Mesothelial cell of epicardium (in vitro differentiated cells): ENCODE data around the gene SUMO1. TPM values are rescaled to one million over a fixed set of nuclear protein-coding genes. Genes with fewer than 3 reads are reported as not detected.

Experiments
- DNase-seq, 2 experiments: peaks; one replicate each; pipeline ENCODE4 v3.0.0; 2021; ENCODE audit warnings: low spot score in 2 of 2; ENCODE audit not compliant: unreplicated experiment in 2 of 2
- H3K27ac Mint-ChIP-seq: 2 replicates; pipeline ENCODE4 v1.8.0; 2021; ENCODE audit warnings: mixed read lengths
- H3K27me3 Mint-ChIP-seq: 2 replicates; pipeline ENCODE4 v1.8.0; 2021; ENCODE audit warnings: low read depth, mixed read lengths
- H3K36me3 Mint-ChIP-seq: 2 replicates; pipeline ENCODE4 v1.8.0; 2021; ENCODE audit warnings: mixed read lengths
- H3K4me1 Mint-ChIP-seq: 2 replicates; pipeline ENCODE4 v1.8.0; 2021; ENCODE audit warnings: mixed read lengths
- H3K4me3 Mint-ChIP-seq: 2 replicates; pipeline ENCODE4 v1.8.0; 2021; ENCODE audit warnings: mild to moderate bottlenecking, moderate library complexity, mixed read lengths
- H3K9me3 Mint-ChIP-seq: 2 replicates; pipeline ENCODE4 v1.8.0; 2021; ENCODE audit warnings: mixed read lengths
- total RNA-seq: library from RNA; stranded (reverse); gene quantifications from 3 replicates; pipeline ENCODE4 v1.2.1, GENCODE V29; 2021
- TF ChIP-seq, protein P1 (sequence below): fragments of 200-600 bp; sonication (generic); IDR thresholded peaks from one replicate; pipeline ENCODE4 v1.5.0; 2021; ENCODE audit warnings: antibody characterized with exemption; ENCODE audit not compliant: unreplicated experiment

The SUMO1 gene
- total RNA-seq, 1 donor from 2014 or later = 106 TPM

DNA sequence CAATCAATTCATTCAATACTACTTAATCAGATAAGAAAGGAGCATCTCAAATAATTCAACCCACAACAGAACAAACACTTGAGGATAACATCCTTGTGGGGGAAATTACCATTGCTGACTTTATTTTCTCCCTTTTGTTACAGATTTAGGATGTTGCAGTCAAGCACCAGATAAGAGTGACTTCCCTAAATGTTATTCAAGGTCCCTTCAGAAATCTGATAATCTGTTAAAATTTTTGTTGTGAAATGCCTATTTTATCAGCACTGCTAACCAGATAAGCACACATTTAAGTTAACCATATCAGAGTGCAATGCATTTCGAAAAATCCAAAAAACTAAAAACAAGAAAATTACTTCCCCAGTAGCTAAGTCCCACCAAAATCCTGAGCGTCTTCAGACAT, 33.5 kb downstream of the SUMO1 start:
- peaks cover 27% of the 10 kb centered on the region for H3K36me3 Mint-ChIP-seq
- H3K4me3 Mint-ChIP-seq = no peak overlapping the region
- H3K27ac Mint-ChIP-seq = no peak overlapping the region
- peaks cover 2% of the 10 kb centered on the region for H3K4me1 Mint-ChIP-seq
- no peak for DNase-seq
- no peaks in the 10 kb centered on the region for H3K9me3 Mint-ChIP-seq
- TF ChIP-seq, protein P1, sequence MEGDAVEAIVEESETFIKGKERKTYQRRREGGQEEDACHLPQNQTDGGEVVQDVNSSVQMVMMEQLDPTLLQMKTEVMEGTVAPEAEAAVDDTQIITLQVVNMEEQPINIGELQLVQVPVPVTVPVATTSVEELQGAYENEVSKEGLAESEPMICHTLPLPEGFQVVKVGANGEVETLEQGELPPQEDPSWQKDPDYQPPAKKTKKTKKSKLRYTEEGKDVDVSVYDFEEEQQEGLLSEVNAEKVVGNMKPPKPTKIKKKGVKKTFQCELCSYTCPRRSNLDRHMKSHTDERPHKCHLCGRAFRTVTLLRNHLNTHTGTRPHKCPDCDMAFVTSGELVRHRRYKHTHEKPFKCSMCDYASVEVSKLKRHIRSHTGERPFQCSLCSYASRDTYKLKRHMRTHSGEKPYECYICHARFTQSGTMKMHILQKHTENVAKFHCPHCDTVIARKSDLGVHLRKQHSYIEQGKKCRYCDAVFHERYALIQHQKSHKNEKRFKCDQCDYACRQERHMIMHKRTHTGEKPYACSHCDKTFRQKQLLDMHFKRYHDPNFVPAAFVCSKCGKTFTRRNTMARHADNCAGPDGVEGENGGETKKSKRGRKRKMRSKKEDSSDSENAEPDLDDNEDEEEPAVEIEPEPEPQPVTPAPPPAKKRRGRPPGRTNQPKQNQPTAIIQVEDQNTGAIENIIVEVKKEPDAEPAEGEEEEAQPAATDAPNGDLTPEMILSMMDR = no peak
- H3K27me3 Mint-ChIP-seq = no peaks in the 10 kb centered on the region

DNA sequence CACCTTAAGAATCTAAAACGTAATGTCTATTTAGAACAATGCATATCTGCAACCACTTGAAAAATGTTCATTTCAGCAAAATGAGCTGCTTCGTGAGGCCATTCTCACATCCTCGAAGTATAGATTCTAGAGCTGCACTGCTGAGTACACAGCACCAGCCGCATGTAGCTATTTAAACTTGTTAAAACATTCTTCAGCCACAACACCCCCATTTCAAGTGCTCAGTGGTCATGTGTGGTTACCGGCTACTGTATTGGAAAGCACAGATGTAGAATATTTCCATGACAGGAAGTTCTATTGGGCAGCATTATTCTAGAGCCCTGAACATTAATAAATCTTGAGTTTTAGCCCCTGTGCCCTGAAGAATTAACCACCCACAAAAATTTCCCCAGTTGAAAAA, 35.0 kb downstream of the SUMO1 start:
- no peaks in the 10 kb centered on the region for H3K4me1 Mint-ChIP-seq
- H3K9me3 Mint-ChIP-seq = no peaks in the 10 kb centered on the region
- TF ChIP-seq, protein P1 = no peak
- peaks cover 1% of the 10 kb centered on the region for H3K27me3 Mint-ChIP-seq
- no peak overlapping the region for H3K4me3 Mint-ChIP-seq
- no peak for DNase-seq
- H3K36me3 Mint-ChIP-seq = peaks cover 25% of the 10 kb centered on the region
- no peak overlapping the region for H3K27ac Mint-ChIP-seq

DNA sequence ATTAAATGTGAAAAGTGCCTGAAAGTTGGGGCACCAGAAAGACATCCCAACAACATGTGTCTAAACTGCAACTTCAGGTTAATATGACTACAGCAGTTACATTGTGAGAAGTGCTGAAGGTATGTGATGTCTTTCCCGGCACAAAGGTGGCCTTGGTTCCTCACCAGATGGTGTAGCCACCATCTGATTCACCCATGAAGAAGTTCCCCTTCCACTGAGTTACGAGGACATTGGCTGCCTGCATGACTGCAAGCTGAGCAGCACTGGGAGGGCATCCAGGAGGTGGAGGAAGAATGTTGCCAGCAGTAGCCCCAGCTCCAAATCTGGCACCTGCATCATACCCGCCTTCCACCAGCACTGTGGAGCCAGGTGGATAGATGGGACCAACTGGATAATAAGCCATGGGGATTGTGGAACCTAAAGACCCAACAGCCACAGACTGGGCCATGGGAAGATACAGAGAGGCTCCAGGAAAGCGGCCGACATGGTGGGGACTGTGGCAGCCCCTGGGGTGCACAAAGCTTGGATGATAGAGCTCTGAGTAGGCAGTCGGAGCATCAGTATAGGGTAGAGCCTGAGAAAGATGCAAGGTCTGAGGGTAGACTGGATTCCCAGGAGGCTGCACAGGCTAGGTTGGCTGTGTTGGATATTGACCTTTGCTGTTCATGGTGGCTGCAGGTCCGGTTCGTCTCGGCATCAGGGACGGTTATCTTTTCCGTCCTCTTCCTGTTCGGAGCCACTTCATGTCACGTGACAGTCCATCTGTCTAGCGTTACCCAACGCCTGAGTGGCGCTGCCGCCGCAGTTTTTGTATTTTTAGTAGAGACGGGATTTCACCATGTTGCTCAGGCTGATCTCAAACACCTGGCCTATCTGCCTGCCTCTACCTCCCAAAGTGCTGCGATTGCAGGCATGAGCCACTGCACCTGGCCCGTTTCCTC, 36.9 kb downstream of the SUMO1 start:
- Mint-ChIP-seq H3K9me3 (no peaks in the 10 kb centered on the region), H3K36me3 (peaks cover 20% of the 10 kb centered on the region), H3K27me3 (peaks cover 1% of the 10 kb centered on the region), H3K4me3 (no peak overlapping the region), H3K27ac (no peak overlapping the region), H3K4me1 (no peaks in the 10 kb centered on the region)
- DNase-seq = no peak
- TF ChIP-seq, protein P1 = no peak

DNA sequence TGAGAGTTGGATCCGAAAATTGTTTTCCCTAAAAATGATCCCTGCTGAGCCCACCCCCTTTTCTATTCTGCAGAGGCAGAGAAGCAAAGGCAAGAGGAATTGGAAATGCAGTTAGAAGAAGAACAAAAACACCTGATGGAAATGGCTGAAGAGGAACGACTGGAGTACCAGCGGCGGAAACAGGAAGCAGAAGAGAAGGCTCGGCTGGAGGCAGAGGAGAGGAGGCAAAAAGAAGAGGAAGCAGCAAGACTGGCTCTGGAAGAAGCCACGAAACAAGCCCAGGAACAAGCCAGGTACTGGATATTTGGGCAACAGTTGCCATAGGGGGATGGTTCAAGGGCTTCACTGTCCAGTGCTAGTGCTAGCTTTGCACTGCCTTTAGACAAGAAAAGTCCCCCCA, 41.7 kb downstream of the SUMO1 start:
- Mint-ChIP-seq H3K27me3 (peaks cover 1% of the 10 kb centered on the region), H3K27ac (no peak overlapping the region), H3K36me3 (peaks cover 8% of the 10 kb centered on the region), H3K9me3 (no peaks in the 10 kb centered on the region), H3K4me3 (no peak overlapping the region), H3K4me1 (no peaks in the 10 kb centered on the region)
- TF ChIP-seq, protein P1 = no peak
- no peak for DNase-seq

DNA sequence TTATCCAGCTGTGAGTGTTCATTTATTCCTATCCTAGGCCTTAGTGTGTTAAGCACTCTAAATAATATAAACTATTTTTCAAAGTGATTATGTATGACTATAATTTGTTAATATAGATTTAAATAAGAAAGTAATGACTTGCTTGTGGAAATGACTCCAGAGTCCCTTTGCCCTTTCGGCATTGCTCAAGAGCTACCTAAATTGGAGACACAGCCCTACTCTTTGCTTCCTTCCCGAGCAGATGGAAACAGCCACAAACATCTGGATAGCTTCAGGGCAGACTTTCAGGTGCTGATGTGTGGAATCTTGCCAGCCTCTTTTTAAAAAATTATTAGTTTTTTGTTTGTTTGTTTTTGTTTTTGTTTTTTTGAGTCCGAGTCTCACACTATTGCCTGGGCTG, 44.0 kb downstream of the SUMO1 start:
- peaks cover 3% of the 10 kb centered on the region for H3K27me3 Mint-ChIP-seq
- TF ChIP-seq, protein P1 = no peak
- H3K4me1 Mint-ChIP-seq = no peaks in the 10 kb centered on the region
- DNase-seq = no peak
- H3K27ac Mint-ChIP-seq = no peak overlapping the region
- no peaks in the 10 kb centered on the region for H3K36me3 Mint-ChIP-seq
- H3K4me3 Mint-ChIP-seq = no peak overlapping the region
- H3K9me3 Mint-ChIP-seq = no peaks in the 10 kb centered on the region
